ENCODE data around the gene LENG8. TPM values are rescaled to one million over a fixed set of nuclear protein-coding genes. Genes with fewer than 3 reads are reported as not detected.

The LENG8 gene
- total RNA-seq, 1 donor from 2014 or later, result 17.1 TPM

GRCh38 chr19:54421521-54421920 is 27.5 kb upstream of the LENG8 start:
- DNase-seq (ENCODE audit: low spot score in 2 of 2) (no peak), FAIRE-seq (no peak)

GRCh38 chr19:54422136-54422535 is 26.9 kb upstream of the LENG8 start:
- DNase-seq (ENCODE audit: low spot score in 2 of 2) (peak in 1 of 2 donors; percentile 9), FAIRE-seq (no peak)

- DNase-seq (ENCODE audit: low spot score in 2 of 2) (no peak), FAIRE-seq (no peak)
Observed at GRCh38 chr19:54424201-54424600, 24.8 kb upstream of the LENG8 start.

GRCh38 chr19:54424660-54425381 is 24.2 kb upstream of the LENG8 start:
- FAIRE-seq (no peak), DNase-seq (ENCODE audit: low spot score in 2 of 2) (no peak)

GRCh38 chr19:54425382-54425723 is 23.6 kb upstream of the LENG8 start:
- FAIRE-seq, result no peak

GRCh38 chr19:54426291-54426931 is 22.6 kb upstream of the LENG8 start:
- DNase-seq (ENCODE audit: low spot score in 2 of 2) (peak in 1 of 2 donors; percentile 24), FAIRE-seq (no peak)

More at GRCh38 chr19:54425382-54425723, 23.6 kb upstream of the LENG8 start:
- DNase-seq (ENCODE audit: low spot score in 2 of 2), result no peak

GRCh38 chr19:54427586-54427985 is 21.4 kb upstream of the LENG8 start:
- no peak for FAIRE-seq
- DNase-seq (ENCODE audit: low spot score in 2 of 2), result no peak

GRCh38 chr19:54428323-54429175 is 20.4 kb upstream of the LENG8 start:
- FAIRE-seq (no peak), DNase-seq (ENCODE audit: low spot score in 2 of 2) (no peak)

GRCh38 chr19:54429176-54429495 is 19.9 kb upstream of the LENG8 start:
- no peak for DNase-seq (ENCODE audit: low spot score in 2 of 2)
- FAIRE-seq, result no peak

- FAIRE-seq (no peak), DNase-seq (ENCODE audit: low spot score in 2 of 2) (no peak)
Observed at GRCh38 chr19:54429545-54430227, 19.3 kb upstream of the LENG8 start.

- FAIRE-seq (no peak), DNase-seq (ENCODE audit: low spot score in 2 of 2) (peak in 1 of 2 donors; percentile 78)
Observed at GRCh38 chr19:54430306-54431254, 18.4 kb upstream of the LENG8 start.

GRCh38 chr19:54431255-54431838 is 17.7 kb upstream of the LENG8 start:
- no peak for DNase-seq (ENCODE audit: low spot score in 2 of 2)
- no peak for FAIRE-seq

- FAIRE-seq, result no peak
- DNase-seq (ENCODE audit: low spot score in 2 of 2), result no peak
Observed at GRCh38 chr19:54432144-54432738, 16.8 kb upstream of the LENG8 start.

- FAIRE-seq, result no peak
- DNase-seq (ENCODE audit: low spot score in 2 of 2), result no peak
Observed at GRCh38 chr19:54433697-54434096, 15.3 kb upstream of the LENG8 start.

- FAIRE-seq (no peak), DNase-seq (ENCODE audit: low spot score in 2 of 2) (no peak)
Observed at GRCh38 chr19:54434112-54434872, 14.7 kb upstream of the LENG8 start.

GRCh38 chr19:54434873-54435214 is 14.2 kb upstream of the LENG8 start:
- no peak for FAIRE-seq
- DNase-seq (ENCODE audit: low spot score in 2 of 2), result no peak

GRCh38 chr19:54435551-54436016 is 13.4 kb upstream of the LENG8 start:
- DNase-seq (ENCODE audit: low spot score in 2 of 2), result no peak
- no peak for FAIRE-seq

- no peak for DNase-seq (ENCODE audit: low spot score in 2 of 2)
- FAIRE-seq, result no peak
Observed at GRCh38 chr19:54436031-54436523, 12.9 kb upstream of the LENG8 start.

All from frontal cortex (tissue), 4 donors.